Raji (cell line): ENCODE results near the gene KIAA0319L.

Source experiments
- POLR2A ChIP-seq: IDR thresholded peaks from 2 replicates; pipeline ENCODE4 v1.6.1; 2011; ENCODE audit warnings: low read depth, low read length, control low read depth; ENCODE audit not compliant: insufficient read depth

The KIAA0319L gene

DNA sequence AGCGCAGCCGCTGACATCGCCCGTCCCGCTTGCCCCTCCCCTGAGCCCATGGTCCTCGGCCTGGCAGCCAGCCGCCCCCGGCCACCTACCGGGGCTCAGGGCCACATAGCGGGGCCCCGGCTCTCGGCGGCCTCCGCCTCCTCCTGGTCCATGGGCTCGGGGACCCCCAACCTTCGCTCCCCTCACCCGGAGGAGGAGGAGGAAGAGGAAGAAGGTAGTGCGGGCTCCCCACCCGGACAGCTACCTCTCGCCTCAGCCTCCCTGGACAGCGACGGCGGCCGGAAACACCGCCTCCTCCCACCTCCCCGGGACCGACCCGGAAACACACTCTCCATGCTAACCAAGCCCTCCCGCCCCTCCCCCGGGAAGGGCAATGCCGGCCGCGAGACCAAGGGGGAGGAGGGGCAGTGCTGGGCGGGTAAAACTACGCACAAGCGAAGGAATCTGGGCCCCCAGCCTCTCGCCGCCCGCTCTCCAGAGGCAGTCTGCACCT is at the start of gene KIAA0319L:
KIAA0319L (minus strand) TSS at position 286 of the 493 bp plus-strand sequence. CDS start 2,912 bp downstream, outside the sequence.
- TF ChIP-seq POLR2A, result peak; percentile 49; the same call in 1 of the 2 replicates

DNA sequence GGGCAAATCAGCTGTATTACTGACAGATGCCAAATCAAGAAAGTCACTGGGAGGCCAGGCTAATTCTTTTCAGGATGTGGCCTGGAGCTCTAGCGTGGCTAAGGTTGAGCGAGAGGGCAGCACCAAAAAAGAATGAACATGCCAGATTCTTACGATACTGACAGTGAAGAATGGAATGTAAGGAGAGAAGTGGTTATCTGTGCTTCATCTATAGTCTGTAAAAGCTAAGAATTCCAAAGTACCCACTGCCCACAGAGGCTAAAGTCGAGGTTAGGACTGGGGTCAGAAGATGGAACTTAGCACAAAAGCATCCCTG is 48.6 kb upstream of the KIAA0319L start:
- no peak for TF ChIP-seq POLR2A

DNA sequence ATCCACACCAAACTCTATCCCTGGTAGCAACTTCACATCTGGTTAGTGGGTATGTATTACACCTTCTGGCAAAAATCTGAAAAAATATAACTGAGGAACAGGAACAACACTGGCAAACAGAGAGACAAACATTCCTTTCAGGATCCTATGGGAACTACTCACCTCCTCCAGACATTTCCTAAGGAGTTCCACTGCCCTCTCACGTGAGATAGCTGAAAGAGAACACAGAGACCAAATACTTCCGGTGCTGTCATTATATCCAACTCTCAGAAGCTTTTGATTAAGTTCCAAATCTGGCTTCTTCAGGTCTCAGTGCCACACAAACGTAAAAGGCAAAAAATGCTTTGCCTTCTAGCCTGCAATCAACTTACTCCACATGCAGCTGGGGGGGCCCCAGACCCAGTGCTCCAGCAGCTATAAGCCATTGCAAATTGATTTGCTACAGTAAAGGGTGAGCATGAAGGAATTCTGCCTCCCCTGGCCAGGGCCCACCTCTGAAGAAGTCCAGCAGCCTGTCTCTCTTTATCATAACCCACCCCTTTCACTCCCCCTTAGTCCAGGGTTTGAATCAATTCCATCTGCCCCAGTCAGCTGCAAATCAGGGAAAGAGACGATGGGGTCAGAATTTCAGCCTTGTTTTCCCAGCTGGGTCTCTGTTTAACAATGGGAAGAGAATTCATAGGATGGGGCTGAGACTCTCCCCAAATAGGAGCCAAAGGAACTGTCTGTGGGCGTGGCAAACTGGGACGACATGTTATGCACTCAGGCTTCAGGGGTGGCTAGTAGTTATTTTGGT is 48.1 kb upstream of the KIAA0319L start:
- TF ChIP-seq POLR2A, result no peak

DNA sequence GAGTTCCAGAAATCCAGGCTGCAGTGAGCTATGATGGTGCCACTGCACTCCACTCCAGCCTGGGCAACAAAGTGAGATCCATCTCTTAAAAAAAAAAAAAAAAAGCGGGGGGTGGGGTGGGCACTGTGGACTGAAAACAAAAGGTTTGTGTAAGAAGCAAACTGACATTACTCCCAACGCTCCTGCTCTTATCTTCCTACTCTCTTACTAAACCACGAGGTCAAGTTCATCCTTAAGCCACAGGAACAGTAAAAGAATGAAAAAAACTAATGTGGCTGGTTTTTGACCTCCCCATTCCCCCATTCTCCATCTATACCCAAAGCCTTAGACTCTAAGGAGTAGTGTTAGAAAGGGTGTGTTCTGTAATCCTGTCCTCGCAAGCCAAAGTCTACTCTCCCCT is 46.7 kb upstream of the KIAA0319L start:
- TF ChIP-seq POLR2A, result no peak

DNA sequence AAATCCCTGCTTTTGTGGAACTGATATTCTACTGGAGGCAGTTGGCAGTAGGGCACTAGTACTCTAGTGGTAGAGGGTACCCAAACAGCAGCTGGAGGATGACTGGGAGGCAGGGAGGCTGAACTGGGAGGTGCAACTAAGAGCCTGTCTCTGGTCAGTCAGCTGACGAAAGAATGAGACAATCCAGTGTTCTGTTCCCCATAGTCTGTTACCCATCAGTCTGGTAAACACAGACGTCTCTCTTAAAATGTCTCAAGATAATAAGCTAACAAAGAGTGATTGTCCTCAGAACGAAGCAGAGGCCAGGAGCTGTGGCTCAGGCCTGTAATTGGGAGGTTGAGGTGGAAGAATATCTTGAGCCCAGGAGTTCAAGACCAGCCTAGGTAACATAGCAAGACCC is 46.3 kb upstream of the KIAA0319L start:
- no peak for TF ChIP-seq POLR2A

DNA sequence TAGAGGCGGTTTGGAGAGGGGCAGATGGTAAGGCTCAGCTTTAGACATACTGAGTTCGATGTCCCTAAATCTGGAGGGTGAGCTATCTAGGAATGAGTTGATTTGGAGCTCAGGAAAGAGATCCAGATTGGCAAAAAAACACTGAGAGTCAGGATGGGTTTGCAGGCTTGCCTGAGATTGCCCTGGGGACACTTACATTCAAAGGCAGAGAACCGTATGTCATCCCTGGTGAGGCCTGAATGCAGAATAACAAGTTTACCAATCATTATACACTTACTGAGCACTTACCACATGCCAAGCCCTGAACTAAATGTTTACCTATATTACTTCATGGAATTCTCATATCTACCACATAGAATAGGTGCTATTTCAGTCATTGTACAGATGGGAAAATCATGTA is 43.4 kb upstream of the KIAA0319L start:
- no peak for TF ChIP-seq POLR2A

DNA sequence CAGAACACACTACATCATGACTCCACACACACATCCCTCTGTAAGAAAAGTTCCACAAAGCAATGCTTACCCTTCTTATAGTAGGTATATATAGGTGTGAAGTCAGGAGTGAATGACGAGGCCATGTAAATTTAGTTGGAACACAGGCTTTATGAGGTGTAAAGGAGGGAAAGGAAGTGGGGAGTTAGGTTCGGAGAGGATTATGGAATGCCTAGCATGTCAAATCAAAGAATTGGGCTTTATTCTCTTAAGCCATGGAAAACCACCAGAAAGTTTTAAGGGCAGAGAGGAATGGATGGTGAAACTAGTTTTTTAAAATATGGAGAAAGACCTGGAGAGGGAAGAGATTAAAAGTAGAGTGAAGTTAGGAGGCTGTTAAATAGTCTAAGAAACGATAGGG is 42.2 kb upstream of the KIAA0319L start:
- TF ChIP-seq POLR2A, result no peak

DNA sequence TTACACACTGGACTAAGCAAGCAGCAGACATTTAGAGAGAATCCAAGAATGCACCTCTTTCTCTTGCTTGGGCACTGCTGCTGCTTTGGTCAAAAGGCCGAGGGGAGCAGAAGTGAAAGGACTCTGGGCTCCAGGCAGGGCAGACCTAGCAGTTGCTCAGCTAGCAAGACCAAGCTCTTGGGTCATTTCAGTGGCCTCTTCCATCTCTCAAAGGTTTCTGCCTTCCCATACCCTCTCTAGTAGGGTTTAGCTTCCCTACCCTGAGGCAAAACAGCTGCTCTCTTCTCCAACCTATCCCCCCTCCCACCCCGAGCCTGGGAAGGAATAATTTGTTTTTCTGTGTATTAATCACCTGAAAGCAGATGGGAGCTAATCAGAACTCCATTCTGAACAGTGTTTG is 41.7 kb upstream of the KIAA0319L start:
- TF ChIP-seq POLR2A, result no peak

DNA sequence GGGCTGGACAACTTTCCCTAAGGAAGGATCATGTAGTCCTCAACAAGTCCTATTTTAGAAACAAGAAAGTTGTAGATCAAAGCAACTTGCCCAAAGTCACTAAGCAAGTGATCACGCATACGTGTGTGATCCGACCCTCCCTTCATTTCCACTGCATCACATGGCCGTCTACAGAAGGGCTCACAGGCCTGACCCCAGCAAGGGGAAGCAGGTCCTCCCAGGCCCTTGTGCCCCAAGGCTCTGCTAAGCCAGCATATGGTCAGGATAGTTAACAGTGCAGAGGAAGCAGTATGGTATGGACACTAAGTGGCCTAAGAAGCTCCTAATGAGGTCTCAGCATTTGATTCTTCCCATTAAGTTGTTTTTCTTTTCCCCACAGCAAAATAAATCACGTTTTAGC is 40.7 kb upstream of the KIAA0319L start:
- TF ChIP-seq POLR2A, result no peak

DNA sequence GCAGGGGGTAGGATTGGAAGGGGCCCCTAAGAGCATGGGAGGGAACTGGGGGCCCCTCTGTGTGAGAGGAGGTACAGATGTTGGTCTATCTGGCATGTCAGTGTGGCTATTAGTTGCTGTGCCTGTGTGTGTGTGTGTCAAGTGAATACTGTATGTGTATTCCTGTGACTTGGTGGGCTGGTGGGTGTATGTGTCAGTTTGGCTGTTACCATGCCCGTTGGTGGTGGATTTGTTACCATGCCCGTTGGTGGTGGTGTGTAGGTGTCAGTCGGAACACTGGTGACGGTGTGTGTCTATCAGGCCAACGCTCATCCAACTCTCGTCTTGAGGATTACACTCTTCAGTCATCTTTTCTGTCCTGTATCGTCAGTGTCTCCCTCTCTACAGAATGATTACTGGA is 38.5 kb upstream of the KIAA0319L start:
- TF ChIP-seq POLR2A, result no peak

DNA sequence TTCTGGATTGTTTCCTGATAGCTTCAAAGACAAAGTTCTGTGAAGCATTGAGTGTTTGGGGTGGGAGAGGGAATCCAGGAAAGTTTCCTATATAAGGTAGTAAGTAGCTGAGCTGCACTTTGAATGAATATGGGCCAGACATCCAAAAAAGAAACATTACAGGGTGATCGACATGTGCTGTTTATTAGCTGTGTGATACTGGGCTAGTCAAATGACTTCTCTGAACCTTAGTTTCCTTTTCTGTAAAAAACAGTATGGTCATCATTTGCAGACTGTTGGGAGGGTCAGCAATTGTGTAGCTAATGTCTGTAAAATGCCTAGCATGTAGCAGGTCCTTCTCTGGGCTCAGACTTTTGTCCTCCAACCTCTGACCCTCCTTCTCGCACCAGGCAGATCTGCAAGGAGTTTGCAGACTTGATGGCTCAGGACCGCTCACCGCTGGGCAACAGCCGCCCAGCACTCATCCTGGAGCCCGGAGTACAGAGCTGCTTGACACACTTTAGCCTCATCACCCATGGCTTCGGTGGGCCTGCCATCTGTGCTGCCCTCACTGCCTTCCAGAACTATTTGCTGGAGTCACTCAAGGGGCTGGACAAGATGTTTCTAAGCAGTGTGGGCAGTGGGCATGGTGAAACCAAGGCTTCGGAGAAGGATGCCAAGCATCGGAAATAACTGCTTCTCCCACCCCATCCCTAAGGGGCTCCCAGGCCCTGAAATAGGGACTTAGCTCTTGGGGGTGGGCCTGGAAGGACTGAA is 37.0 kb upstream of the KIAA0319L start:
- no peak for TF ChIP-seq POLR2A

DNA sequence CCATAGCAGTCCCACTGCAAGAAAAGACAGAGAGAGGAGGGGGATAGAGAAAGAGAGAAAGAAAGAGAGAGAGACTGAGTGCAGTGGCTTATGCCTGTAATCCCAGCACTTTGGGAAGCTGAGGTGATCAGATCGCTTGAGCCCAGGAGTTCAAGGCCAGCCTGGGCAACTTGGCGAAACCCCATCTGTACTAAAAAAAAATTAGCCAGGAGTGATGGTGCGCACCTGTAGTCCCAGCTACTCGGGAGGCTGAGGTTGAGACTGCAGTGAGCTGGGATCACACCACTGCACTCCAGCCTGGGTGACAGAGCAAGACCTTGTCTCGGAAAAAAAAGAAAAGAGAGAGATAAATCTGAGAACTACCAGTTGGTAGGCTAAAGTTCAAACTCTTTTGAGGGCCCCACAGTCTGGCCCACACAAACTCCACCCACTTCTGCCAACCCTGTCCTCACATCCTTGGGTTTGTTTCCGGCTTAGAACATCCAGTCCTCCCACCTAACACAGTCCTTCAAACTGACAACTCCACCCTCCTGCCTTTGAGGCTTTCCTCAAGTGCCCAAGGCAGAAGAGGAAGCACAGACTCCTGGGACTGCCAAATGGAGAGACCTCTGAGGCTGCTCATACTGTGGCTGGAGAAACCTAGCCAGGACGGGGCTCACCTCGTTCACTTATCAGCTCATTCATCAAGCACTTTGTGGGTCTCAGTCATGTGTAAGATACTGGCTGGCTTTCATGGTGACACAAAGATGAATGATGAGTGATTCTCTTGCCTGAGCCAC is 36.0 kb upstream of the KIAA0319L start:
- no peak for TF ChIP-seq POLR2A

DNA sequence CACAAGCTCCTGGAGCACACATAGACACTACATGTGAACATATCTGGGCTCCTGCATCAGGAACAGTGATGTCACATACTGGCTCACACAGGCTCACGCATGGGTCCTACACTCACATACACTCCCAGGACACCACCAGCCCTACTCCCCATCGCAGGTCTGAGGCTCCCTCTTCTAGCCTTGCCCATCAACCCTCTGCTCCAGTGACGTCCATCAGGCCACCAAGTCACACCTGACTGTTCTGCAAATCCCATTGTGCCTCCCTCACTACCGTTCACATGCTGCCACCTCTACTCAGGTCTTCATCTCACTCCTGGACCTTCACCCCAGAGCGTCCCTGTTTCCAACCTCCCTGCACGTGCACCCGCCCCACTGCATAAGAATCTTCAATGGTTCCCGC is 34.0 kb upstream of the KIAA0319L start:
- no peak for TF ChIP-seq POLR2A

DNA sequence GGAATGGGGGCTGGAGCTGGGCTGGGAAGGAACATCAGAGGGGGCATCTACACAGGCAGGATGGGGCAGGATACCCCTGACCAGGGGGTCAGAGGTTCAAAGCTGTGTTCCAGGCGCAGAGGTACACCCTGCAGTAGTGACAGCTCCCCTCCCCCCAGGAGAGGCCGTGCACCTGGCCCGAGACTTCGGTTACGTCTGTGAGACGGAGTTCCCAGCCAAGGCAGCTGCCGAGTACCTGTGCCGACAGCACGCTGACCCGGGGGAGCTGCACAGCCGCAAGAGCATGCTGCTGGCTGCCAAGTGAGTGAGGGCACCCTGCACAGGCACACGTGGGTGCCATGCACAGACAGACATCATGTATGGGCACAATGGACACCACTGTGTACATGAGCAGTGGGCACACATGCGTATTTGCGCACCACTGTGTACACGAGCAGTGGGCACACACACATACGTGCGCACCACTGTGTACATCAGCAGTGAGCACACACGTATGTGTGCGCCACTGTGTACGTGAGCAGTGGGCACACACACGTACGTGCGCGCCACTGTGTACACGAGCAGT is 33.4 kb upstream of the KIAA0319L start:
- TF ChIP-seq POLR2A, result no peak
